ENCODE data around the gene CFAP210. TPM values are rescaled to one million over a fixed set of nuclear protein-coding genes. Genes with fewer than 3 reads are reported as not detected.

CFAP210 gene
- total and polyA plus RNA-seq, 4 donors = 2.8 to 4.5 (median 3.5) TPM

GRCh38 chr2:169683425-169684134, 10.6 kb downstream of the CFAP210 start:
- Histone ChIP-seq H3K9me3 (ENCODE audit: control insufficient read depth, insufficient read depth, low read length) (peaks cover 2% of the 10 kb centered on the region), H3K4me3 (ENCODE audit: low read depth, low read length) (no peak overlapping the region), H3K27ac (ENCODE audit: low read depth, low read length) (no peak overlapping the region), H3K4me1 (ENCODE audit: control insufficient read depth, insufficient read depth, low read length) (no peaks in the 10 kb centered on the region), H3K27me3 (ENCODE audit: control insufficient read depth, insufficient read depth, low read length) (no peaks in the 10 kb centered on the region), H3K36me3 (ENCODE audit: control insufficient read depth, insufficient read depth, low read length) (peaks cover 3% of the 10 kb centered on the region)
- WGBS (ENCODE audit: insufficient coverage) = 50% methylated on average over 1 of the region's 3 CpGs
- DNase-seq (ENCODE audit: low read depth in 4 of 6, low spot score in 6 of 6) = no peak

GRCh38 chr2:169683054-169683424, 11.2 kb downstream of the CFAP210 start:
- no peak overlapping the region for H3K27ac ChIP-seq (ENCODE audit: low read depth, low read length)
- H3K9me3 ChIP-seq (ENCODE audit: control insufficient read depth, insufficient read depth, low read length) = no peaks in the 10 kb centered on the region
- no peaks in the 10 kb centered on the region for H3K4me1 ChIP-seq (ENCODE audit: control insufficient read depth, insufficient read depth, low read length)
- H3K36me3 ChIP-seq (ENCODE audit: control insufficient read depth, insufficient read depth, low read length) = peaks cover 3% of the 10 kb centered on the region
- H3K27me3 ChIP-seq (ENCODE audit: control insufficient read depth, insufficient read depth, low read length) = no peaks in the 10 kb centered on the region
- no peak for DNase-seq (ENCODE audit: low read depth in 4 of 6, low spot score in 6 of 6)
- no peak overlapping the region for H3K4me3 ChIP-seq (ENCODE audit: low read depth, low read length)
- WGBS (ENCODE audit: insufficient coverage) = no CpG with 5 or more reads among the region's 3 CpGs

- Histone ChIP-seq H3K4me3 (ENCODE audit: low read depth, low read length) (no peak overlapping the region), H3K9me3 (ENCODE audit: control insufficient read depth, insufficient read depth, low read length) (no peaks in the 10 kb centered on the region), H3K36me3 (ENCODE audit: control insufficient read depth, insufficient read depth, low read length) (peaks cover 3% of the 10 kb centered on the region), H3K27ac (ENCODE audit: low read depth, low read length) (no peak overlapping the region), H3K4me1 (ENCODE audit: control insufficient read depth, insufficient read depth, low read length) (no peaks in the 10 kb centered on the region), H3K27me3 (ENCODE audit: control insufficient read depth, insufficient read depth, low read length) (no peaks in the 10 kb centered on the region)
- 57% methylated on average over 1 of the region's 6 CpGs for WGBS (ENCODE audit: insufficient coverage)
- DNase-seq (ENCODE audit: low read depth in 4 of 6, low spot score in 6 of 6) = no peak
Measured at GRCh38 chr2:169676850-169677249, 17.4 kb downstream of the CFAP210 start.

- no peaks in the 10 kb centered on the region for H3K9me3 ChIP-seq (ENCODE audit: control insufficient read depth, insufficient read depth, low read length)
- DNase-seq (ENCODE audit: low read depth in 4 of 6, low spot score in 6 of 6) = no peak
- H3K27me3 ChIP-seq (ENCODE audit: control insufficient read depth, insufficient read depth, low read length) = no peaks in the 10 kb centered on the region
- no CpG with 5 or more reads among the region's 3 CpGs for WGBS (ENCODE audit: insufficient coverage)
- no peaks in the 10 kb centered on the region for H3K4me1 ChIP-seq (ENCODE audit: control insufficient read depth, insufficient read depth, low read length)
- peaks cover 3% of the 10 kb centered on the region for H3K36me3 ChIP-seq (ENCODE audit: control insufficient read depth, insufficient read depth, low read length)
- H3K27ac ChIP-seq (ENCODE audit: low read depth, low read length) = no peak overlapping the region
- no peak overlapping the region for H3K4me3 ChIP-seq (ENCODE audit: low read depth, low read length)
Measured at GRCh38 chr2:169676357-169676756, 17.8 kb downstream of the CFAP210 start.

GRCh38 chr2:169673921-169674320, 20.3 kb downstream of the CFAP210 start:
- H3K4me1 ChIP-seq (ENCODE audit: control insufficient read depth, insufficient read depth, low read length) = no peaks in the 10 kb centered on the region
- no peaks in the 10 kb centered on the region for H3K36me3 ChIP-seq (ENCODE audit: control insufficient read depth, insufficient read depth, low read length)
- no peak overlapping the region for H3K27ac ChIP-seq (ENCODE audit: low read depth, low read length)
- H3K4me3 ChIP-seq (ENCODE audit: low read depth, low read length) = no peak overlapping the region
- no peak for DNase-seq (ENCODE audit: low read depth in 4 of 6, low spot score in 6 of 6)
- WGBS (ENCODE audit: insufficient coverage) = 100% methylated on average over 2 of the region's 2 CpGs
- H3K27me3 ChIP-seq (ENCODE audit: control insufficient read depth, insufficient read depth, low read length) = no peaks in the 10 kb centered on the region
- no peaks in the 10 kb centered on the region for H3K9me3 ChIP-seq (ENCODE audit: control insufficient read depth, insufficient read depth, low read length)

GRCh38 chr2:169673106-169673505, 21.1 kb downstream of the CFAP210 start:
- WGBS (ENCODE audit: insufficient coverage) = no CpG with 5 or more reads among the region's 3 CpGs

GRCh38 chr2:169672406-169672805, 21.8 kb downstream of the CFAP210 start:
- Histone ChIP-seq H3K36me3 (ENCODE audit: control insufficient read depth, insufficient read depth, low read length) (no peaks in the 10 kb centered on the region), H3K27ac (ENCODE audit: low read depth, low read length) (no peak overlapping the region), H3K27me3 (ENCODE audit: control insufficient read depth, insufficient read depth, low read length) (no peaks in the 10 kb centered on the region), H3K9me3 (ENCODE audit: control insufficient read depth, insufficient read depth, low read length) (no peaks in the 10 kb centered on the region), H3K4me3 (ENCODE audit: low read depth, low read length) (no peak overlapping the region), H3K4me1 (ENCODE audit: control insufficient read depth, insufficient read depth, low read length) (no peaks in the 10 kb centered on the region)
- 99% methylated on average over 6 of the region's 6 CpGs for WGBS (ENCODE audit: insufficient coverage)
- DNase-seq (ENCODE audit: low read depth in 4 of 6, low spot score in 6 of 6) = no peak

More at GRCh38 chr2:169673106-169673505, 21.1 kb downstream of the CFAP210 start:
- DNase-seq (ENCODE audit: low read depth in 4 of 6, low spot score in 6 of 6) = no peak
- no peak overlapping the region for H3K4me3 ChIP-seq (ENCODE audit: low read depth, low read length)
- no peaks in the 10 kb centered on the region for H3K4me1 ChIP-seq (ENCODE audit: control insufficient read depth, insufficient read depth, low read length)
- no peaks in the 10 kb centered on the region for H3K9me3 ChIP-seq (ENCODE audit: control insufficient read depth, insufficient read depth, low read length)
- no peaks in the 10 kb centered on the region for H3K36me3 ChIP-seq (ENCODE audit: control insufficient read depth, insufficient read depth, low read length)
- H3K27ac ChIP-seq (ENCODE audit: low read depth, low read length) = no peak overlapping the region
- H3K27me3 ChIP-seq (ENCODE audit: control insufficient read depth, insufficient read depth, low read length) = no peaks in the 10 kb centered on the region

GRCh38 chr2:169670937-169671336, 23.3 kb downstream of the CFAP210 start:
- H3K4me3 ChIP-seq (ENCODE audit: low read depth, low read length) = no peak overlapping the region
- H3K9me3 ChIP-seq (ENCODE audit: control insufficient read depth, insufficient read depth, low read length) = no peaks in the 10 kb centered on the region
- no peak for DNase-seq (ENCODE audit: low read depth in 4 of 6, low spot score in 6 of 6)
- no peaks in the 10 kb centered on the region for H3K36me3 ChIP-seq (ENCODE audit: control insufficient read depth, insufficient read depth, low read length)
- H3K27ac ChIP-seq (ENCODE audit: low read depth, low read length) = no peak overlapping the region
- H3K4me1 ChIP-seq (ENCODE audit: control insufficient read depth, insufficient read depth, low read length) = no peaks in the 10 kb centered on the region
- 96% methylated on average over 2 of the region's 4 CpGs for WGBS (ENCODE audit: insufficient coverage)
- H3K27me3 ChIP-seq (ENCODE audit: control insufficient read depth, insufficient read depth, low read length) = no peaks in the 10 kb centered on the region

GRCh38 chr2:169670215-169670651, 24.0 kb downstream of the CFAP210 start:
- Histone ChIP-seq H3K36me3 (ENCODE audit: control insufficient read depth, insufficient read depth, low read length) (no peaks in the 10 kb centered on the region), H3K27ac (ENCODE audit: low read depth, low read length) (no peak overlapping the region), H3K4me1 (ENCODE audit: control insufficient read depth, insufficient read depth, low read length) (no peaks in the 10 kb centered on the region), H3K27me3 (ENCODE audit: control insufficient read depth, insufficient read depth, low read length) (no peaks in the 10 kb centered on the region), H3K4me3 (ENCODE audit: low read depth, low read length) (no peak overlapping the region), H3K9me3 (ENCODE audit: control insufficient read depth, insufficient read depth, low read length) (no peaks in the 10 kb centered on the region)
- no peak for DNase-seq (ENCODE audit: low read depth in 4 of 6, low spot score in 6 of 6)
- no CpG with 5 or more reads among the region's 2 CpGs for WGBS (ENCODE audit: insufficient coverage)

- WGBS (ENCODE audit: insufficient coverage) = 100% methylated on average over 1 of the region's 2 CpGs
- Histone ChIP-seq H3K9me3 (ENCODE audit: control insufficient read depth, insufficient read depth, low read length) (no peaks in the 10 kb centered on the region), H3K27ac (ENCODE audit: low read depth, low read length) (no peak overlapping the region), H3K4me1 (ENCODE audit: control insufficient read depth, insufficient read depth, low read length) (no peaks in the 10 kb centered on the region), H3K4me3 (ENCODE audit: low read depth, low read length) (no peak overlapping the region), H3K36me3 (ENCODE audit: control insufficient read depth, insufficient read depth, low read length) (no peaks in the 10 kb centered on the region), H3K27me3 (ENCODE audit: control insufficient read depth, insufficient read depth, low read length) (no peaks in the 10 kb centered on the region)
- no peak for DNase-seq (ENCODE audit: low read depth in 4 of 6, low spot score in 6 of 6)
Measured at GRCh38 chr2:169667583-169667982, 26.6 kb downstream of the CFAP210 start.
